Activated CD4-positive, alpha-beta T cell treated with anti-CD3 and anti-CD28 coated beads, Interleukin-10, Interleukin-2, amounts not matched to agents 100 ng/mL and 50 ng/mL, durations not matched to agents 16 hours and 8 hours (primary cell): ENCODE measurements around the gene CEBPZOS.
"Not testable (repeated sequence)": the region's sequence is repeated elsewhere in the genome, so short reads cannot be mapped to it uniquely, and the experiment has no call there.

Experiments
- DNase-seq: peaks from one replicate; pipeline ENCODE4 v3.0.0-alpha.2; 2020

CEBPZOS gene

DNA sequence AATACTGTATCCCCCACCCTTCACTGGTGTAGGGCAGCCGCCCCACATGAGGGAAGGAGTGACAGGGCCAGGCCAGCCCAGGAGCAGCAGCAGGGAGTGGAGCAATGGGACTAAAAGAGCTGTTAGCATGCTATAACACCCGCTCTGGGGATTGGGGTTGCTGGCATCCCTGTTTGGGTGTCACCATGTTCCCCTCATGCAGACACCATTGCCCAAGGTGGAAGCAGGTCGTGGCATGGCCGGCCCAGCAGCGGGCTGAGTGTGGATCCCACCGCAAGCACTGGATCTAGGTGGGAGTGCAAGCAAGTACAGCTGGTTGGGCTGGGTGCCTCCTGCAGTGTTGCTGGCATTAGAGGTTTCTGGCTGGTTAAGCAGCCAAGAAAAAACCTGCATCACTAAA, 4.5 kb upstream of the CEBPZOS start:
- DNase-seq, result no peak

DNA sequence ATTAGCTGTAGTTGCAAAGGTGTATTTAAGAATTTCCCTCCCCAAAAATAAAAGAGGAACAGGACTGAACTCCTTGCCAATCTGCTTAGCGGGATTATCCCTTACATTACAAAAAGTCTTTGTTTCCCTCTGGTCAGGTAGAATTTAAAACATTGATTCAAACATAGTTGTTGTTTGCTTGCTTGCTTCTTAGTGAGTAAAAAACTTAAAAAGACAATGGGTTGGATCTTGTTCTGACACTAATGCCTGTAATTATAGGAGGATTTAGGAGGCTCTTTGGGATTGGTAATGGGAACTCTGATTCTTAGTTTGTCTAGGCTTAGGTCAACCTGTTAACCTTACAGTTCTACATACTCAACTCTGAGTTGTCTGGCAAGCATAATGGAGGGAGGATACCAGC, 3.7 kb upstream of the CEBPZOS start:
- no peak for DNase-seq

DNA sequence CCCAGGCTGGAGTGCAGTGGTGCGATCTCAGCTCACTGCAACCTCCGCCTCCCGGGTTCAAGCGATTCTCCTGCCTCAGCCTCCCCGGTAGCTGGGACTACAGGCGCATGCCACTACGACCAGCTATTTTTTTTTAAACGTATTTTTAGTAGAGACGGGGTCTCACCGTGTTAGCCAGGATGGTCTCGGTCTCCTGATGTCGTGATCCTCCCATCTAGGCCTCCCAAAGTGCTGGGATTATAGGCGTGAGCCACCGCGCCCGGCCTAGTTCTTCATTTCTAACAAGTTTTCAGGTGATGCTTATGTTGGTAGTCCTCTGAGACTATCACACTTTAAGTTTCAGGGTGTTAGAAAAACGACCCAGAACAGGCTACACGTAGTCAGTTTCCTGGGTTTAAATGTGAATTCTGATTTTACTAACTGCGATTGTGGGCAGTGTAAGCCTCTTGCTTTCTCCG, 405 bp upstream of the CEBPZOS start:
- DNase-seq, result not testable (repeated sequence)

DNA sequence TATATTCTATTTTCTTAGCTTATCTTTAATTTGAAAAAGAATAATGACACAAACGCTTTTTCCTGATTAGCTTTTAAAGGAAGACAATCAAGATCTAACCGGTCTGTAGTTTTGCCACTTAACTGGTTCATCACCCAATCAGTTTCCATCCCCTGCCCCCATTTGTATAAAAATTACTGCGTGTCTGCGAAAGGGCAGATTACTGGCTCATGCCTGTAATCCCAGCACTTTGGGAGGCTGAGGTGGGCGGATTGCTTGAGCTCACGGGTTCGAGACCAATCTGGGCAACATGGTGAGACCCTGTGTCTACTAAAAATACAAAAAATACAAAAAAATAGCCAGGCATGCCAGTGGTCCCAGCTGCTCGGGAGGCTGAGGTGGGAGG, 2.4 kb downstream of the CEBPZOS start:
- DNase-seq, result no peak

DNA sequence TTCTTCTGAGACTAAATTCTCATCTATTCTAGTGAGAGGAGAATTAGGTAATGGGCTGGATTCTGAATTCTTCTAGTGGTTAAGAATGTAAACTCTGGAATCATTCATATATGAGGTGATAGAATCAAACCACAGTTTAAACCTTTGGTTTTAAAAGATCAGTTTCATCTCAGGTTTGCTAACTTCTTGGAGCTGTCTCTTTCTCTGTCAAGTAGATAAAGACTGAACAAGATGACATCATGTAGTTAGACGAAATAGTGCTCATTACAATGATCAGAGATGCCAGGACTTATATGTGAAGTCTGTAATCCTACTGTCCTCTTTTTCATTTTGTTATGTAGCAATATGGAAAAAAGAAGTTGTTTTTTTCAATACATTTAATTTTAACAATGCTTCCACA, 4.9 kb downstream of the CEBPZOS start:
- peak; percentile 7 for DNase-seq

DNA sequence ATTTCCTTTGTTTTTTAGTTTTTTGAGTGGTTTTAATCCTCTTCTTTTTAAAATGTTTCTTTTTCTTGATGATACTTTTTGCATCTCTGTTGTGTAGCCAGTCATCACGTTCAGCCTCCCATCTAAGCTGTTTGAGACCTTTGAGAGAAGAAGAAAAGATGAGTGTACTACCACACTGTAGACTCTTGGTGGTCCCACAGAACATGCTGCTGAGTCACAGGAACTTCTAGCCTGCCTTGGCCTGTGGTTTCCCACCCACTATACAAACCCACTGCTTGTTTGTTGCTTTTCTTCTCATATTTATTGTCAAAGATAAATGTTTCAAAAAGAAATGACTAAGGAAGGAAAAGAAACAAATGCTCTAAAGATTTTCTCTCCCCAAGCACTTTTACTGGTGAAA, 5.5 kb downstream of the CEBPZOS start:
- DNase-seq, result peak; percentile 40

DNA sequence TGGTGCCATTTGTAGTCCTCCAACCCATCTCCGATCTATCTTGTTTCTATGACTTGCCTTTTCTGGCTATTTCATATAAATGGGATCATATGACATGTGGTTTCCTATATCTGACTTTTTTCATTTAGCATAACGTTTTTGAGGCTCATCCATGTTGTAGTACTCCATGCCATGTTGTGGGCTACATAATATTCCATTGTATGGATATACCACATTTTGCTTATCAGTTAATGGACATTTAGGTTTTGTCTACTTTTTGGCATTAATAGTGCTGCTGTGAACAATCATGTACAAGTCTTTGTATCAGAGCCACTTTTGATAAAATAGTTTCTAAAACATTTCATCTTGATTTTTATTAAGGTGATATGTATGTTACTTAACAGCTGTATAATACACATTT, 7.4 kb downstream of the CEBPZOS start:
- DNase-seq, result no peak

DNA sequence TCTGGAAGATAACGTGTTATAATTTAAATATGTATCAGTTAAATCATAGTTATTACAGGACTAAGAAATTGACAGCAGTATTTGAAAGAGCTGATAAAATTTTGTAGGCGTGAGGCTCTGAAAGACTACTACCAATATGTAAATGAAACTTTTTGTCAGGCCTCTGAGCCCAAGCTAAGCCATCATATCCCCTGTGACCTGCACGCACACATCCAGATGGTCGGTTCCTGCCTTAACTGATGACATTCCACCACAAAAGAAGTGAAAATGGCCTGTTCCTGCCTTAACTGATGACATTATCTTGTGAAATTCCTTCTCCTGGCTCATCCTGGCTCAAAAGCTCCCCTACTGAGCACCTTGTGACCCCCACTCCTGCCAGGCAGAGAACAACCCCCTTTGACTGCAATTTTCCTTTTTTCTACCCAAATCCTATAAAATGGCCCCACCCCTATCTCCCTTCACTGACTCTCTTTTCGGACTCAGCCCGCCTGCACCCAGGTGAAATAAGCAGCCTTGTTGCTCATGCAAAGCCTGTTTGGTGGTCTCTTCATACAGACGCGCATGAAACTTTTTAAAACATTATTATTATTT, 8.9 kb downstream of the CEBPZOS start:
- not testable (repeated sequence) for DNase-seq

DNA sequence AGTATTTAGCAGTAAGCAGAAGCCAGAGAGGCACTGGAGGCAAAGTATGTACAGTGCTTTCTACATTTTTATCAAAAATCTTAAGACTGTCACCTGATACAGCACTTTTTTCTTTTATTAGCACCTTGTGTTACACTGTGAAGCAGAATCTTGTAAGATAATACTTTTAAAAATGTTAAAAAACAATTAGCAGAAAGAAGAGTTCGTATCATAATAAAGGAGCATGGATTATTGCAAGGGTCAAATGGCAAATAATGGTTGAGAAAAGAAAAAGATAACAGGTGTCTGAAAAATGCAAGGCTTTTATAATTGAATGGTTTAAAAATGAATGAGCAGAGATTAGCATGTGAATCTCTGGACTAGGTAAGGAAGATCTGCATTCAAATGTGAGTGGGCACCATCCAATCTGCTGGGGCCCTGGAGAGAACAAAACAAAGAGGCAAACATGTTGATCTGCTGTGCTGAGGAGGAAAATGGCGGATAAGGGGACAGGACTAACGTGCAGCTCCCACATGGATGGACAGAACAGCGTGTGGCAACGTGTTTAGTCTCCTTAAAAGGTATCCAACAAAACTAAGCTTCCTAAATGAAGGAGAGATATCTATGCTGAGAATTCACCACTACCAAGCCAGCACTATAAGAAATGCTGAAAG, 9.5 kb downstream of the CEBPZOS start:
- DNase-seq, result no peak

DNA sequence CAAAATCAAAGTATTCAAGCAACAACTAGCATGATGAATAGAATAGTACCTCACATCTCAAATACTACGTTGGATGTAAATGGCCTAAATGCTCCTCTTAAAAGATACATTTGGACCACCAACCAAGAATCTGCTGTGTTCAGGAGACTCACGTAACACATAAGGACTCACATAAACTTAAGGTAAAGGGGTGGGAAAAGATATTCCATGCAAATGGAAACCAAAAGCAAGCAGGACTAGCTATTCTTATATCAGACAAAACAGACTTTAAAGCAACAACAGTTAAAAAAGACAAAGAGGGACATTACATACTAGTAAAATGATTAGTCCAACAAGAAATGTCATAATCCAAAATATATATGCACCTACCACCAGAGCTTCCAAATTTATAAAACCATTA, 10.5 kb downstream of the CEBPZOS start:
- not testable (repeated sequence) for DNase-seq

DNA sequence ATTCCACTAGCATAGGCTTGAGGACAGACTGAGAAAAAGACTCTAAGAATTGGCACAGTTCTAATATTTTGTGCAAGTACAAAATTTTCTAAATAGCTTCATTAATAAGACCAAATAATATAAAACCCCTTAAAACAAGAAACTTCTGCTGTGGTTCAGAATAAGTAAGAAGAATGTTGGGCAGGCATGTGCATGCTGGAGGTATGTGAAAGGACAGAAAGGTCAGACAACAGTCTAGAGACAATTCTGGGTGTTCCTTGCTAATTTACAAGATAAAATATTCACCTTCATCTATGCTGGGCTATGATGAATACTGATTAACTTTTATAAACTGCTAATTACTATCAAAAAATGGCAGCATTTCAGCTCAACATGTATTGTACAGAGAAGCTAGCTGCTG, 14.9 kb downstream of the CEBPZOS start:
- DNase-seq, result no peak

DNA sequence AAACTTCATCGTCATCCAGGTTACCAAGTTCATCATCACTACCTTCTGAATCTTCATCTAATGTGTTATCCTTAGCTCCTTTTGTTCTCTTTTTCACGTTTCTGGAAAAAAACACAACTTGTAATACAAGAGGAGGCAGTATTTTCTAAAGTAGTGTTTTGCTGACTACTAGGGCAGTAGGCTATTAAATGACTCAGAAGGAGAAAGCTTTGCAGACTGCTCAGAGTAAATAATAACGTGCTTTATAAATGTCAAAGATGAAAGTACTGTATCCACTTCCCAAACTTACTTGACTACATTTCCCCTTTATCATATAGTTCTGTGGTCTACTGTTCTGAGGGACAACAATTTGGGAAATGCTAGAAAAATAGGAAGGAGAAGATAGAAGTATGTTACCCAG, 15.6 kb downstream of the CEBPZOS start:
- no peak for DNase-seq

DNA sequence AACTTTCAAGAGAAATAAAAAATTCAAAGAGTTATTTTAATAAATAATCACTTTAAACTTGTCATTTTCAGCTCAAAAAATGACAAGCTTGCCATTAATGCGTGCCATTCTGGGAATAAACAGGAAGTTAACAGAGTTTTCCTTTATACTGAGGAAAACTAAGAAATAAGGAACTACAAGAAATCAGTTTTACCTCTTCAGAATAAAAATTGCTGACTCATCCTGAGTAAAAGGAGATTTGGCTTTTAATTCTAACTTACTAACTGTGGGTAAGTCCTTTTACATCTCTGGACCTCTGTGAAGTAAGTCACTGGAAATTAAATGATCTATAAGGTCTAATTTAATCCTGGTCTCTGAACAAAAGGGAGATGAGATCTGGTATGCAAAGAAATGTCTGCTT, 19.0 kb downstream of the CEBPZOS start:
- DNase-seq, result no peak

DNA sequence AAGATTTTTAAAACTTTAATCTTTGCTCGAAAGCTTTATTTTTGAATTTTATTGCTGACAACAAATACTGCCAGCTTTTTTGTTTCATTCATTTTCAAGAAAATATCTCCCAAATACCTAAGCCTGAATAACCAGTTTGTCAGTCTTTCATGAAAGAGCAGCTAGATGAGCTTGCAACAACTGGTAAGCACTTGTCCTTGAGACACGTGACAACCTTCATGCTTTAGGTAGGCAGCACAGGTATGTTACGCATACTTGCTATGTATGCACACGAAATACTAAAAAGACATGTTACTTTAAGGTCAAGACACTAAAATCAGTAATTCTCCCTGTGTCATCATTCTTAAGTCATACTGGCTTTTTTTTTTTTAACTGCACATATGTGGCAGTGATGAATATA, 22.8 kb downstream of the CEBPZOS start:
- DNase-seq, result no peak

DNA sequence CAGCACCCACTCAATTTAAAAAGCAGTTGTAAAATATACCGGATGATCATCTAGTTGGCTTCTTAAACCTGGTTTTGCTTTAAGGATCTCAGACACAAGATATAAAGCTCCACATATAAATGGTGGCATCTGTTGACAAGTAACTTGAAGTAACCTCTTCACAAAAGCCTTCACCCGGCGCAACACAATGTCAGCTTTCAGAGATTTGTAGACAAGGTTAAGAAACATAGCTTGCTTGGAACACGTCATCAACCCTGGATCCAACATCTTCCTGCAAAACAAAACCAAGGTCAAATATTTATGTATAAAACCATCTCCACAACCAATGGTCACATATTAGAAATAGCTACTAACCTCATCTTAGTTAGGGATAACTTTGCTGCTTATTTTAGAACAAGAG, 26.8 kb downstream of the CEBPZOS start:
- DNase-seq, result no peak

DNA sequence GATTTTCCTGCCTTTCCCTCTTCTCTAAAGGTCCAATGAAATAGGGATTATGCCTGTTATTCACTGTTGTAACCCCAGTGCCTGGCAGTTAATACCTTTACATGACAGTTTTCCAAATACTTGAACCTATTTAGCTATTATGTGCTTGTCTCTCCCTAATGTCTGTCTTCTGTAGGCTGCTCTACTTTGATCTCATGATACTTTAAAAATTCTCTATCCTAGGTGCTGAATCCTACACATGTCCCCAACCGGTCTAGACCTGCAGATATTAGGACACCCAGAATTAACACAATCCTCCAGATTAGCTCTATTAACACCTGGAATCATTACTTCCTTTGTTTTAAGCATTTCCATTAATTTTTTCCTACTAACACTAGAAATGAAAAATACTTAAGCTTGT, 27.8 kb downstream of the CEBPZOS start:
- DNase-seq, result no peak

DNA sequence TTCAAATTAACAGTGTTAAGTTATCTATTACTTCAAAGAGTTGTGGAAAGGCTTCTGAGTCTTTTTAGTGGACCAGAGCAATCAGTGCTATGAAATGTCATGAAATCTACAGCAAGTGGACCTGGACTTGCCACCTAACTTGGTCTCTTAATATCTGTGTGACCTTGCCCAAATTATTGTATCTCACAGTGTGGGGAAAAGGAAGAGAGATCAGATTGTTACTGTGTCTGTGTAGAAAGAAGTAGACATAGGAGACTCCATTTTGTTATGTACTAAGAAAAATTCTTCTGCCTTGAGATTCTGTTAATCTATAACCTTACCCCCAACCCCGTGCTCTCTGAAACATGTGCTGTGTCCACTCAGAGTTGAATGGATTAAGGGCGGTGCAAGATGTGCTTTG, 28.8 kb downstream of the CEBPZOS start:
- not testable (repeated sequence) for DNase-seq

DNA sequence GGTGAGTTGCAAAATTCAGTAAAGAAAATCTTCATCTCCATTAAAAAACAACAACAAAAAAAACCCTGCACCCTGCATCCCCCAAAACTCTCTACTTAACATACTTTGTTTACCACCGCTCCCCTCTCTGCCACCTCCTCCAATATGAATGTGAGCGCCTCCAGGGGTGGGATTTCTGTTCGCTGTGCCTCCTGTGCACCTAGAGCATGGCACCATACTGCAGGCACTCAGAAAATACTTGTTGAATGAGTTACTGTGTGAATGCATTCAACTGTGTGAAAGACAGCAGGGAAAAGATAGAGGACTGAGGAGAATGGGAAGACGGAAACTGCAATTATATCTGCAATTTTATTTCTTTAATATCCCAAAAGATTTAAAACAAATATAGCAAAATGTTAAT, 30.6 kb downstream of the CEBPZOS start:
- DNase-seq, result no peak

DNA sequence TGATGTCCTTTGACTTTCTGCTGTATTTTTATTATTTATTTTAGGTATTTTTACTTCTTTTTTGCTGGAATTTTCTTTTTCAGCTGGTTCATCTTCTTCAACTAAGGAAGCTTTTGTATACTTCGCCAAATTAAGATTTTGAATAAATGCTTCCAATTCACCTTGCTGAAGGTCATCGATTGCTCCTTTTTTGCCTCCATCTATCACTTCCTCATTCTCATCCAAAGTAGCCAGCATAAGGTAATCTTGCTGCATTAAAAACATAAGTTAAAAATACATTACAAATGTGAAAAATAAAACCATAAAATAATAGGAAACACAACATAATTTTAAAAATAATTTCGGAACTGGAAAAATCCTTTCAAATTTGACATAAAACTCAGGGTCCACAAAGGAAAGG, 32.5 kb downstream of the CEBPZOS start:
- DNase-seq, result no peak

DNA sequence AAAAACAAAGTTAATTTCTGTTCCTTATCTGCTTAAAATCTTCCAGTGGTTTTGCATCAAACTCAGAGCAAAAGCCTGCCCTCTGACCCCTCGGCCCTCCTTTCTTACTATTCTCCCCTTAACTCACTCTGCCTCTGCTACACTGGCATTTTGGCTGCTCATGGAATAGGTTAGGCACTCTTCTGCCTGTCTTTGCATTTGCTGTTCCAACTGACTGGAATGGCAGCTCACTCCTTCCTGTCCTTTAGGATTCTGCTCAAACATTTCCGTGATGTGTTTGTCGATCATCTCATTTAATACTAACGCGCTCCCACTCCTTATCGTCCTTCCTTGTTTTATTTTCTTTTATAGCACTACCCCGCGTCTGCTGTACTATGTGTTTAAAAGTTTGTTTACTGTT, 34.3 kb downstream of the CEBPZOS start:
- DNase-seq, result no peak

DNA sequence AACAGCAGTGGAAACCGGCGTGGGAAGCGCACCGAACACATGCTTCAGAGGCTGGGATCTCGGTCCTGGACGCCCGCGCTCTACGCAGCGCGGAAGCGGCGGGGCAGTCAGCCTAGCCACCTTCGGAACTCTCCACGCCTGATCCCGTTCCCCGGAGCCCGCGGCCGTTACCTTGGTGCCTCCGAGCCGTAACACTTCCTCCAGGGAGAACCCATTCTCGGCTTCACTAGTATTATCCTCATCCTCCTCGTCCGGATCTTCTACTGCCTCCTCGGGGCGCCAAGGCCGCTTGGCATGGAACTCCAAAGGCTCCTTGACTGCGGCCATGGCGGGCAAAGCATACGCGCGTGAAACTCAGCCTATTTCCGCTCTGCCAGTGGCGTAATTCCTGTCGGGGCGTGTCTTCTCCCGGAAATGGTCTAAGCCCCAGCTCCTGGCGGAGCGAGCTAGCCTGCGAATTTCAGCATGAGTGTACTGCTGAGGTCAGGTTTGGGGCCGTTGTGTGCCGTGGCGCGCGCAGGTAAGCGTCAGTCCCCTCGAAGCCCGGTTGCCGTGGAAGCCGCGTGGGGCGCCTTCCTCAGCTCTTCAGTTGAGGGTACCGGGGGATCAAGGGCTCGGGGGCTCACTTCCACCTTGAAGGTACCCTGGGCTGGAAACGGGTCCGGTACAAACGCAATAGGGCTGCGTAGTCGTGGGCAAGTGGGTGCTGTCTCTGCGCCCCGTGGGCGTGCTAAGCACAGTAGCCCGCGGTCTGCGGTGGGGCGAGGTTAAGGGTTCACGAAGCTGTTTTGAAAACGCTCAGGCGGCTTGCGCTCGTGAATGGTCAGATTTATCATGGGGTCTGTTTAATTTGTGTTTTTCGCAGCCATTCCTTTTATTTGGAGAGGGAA, 35.2 kb downstream of the CEBPZOS start, which contains the start of the genes CEBPZ and NDUFAF7:
Gene CEBPZ, minus strand, starts transcription at position 356 of the 890 bp plus-strand sequence. Its CDS starts 29 bp downstream, at position 327.
Gene NDUFAF7, plus strand, starts transcription at position 418 of the 890 bp plus-strand sequence. Its CDS starts 48 bp downstream, at position 466.
- peak; percentile 95 for DNase-seq

DNA sequence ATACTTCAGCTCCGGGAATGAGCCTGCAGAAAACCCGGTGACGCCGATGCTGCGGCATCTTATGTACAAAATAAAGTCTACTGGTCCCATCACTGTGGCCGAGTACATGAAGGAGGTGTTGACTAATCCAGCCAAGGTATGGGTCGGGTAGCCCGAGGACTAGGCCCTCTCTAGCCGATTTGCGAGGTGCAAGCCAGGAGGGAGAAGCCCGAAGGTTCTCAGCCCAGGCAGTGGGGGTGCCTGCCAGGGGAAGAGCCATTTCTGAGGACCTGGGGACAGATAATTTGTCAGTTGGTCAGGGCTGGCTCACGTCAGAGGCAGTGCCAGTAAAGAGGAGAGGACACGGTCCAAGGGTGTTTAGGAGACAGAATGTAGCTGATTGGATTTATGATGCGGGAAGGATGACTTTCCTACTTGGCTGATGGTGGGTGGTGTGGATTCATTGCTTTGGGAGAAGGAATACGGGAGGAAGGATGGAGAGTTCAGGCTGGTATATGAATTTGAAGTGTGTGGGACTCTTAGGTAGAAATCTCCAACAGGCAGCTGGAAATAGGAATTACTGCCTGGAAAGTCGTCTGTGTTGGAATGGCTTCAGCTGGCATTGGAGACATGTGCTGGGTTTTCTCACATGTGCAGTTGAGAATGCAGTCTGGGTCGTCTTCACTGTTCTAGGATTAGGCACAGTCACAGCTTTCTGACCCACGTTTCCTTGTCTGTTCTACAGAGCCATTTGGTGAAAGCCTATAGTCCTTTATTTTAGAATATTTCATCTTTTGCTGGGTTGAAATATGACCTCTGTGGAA, 36.0 kb downstream of the CEBPZOS start:
- peak; percentile 16 for DNase-seq

DNA sequence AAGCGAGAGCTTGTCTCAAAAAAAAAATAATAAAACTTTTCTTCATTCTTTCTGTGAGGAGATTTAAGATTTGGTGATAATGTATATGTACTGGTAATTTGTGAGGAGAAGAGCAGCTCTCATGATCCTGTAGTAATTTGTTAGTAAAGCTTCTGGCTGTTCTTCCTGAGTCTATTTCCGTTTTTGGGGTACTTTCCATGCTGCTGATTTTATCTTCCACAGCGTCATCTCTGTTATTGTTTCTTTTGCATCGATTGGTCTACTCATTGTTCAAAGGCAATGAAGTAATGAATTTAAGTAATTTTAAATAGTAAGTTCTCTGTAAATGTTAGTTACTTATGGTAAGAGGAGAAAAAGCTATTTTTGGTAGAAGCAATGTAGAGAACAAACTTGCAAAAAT, 47.1 kb downstream of the CEBPZOS start:
- DNase-seq, result peak; percentile 14
